Right ventricle myocardium inferior (tissue), 1 donor: ENCODE results near the gene CCDC171. TPM values are rescaled to one million over a fixed set of nuclear protein-coding genes. Genes with fewer than 3 reads are reported as not detected.

ENCODE experiments used
- ATAC-seq: fragments of 200-7000 bp; cut with Tn5 transposase; one replicate; pipeline ENCODE4 v1.9.1; 2020; ENCODE audit warnings: mild to moderate bottlenecking, moderate library complexity
- DNase-seq: peaks from one replicate; pipeline ENCODE4 v3.0.0; 2021; ENCODE audit errors: missing footprints
- intact Hi-C: fragments of 100-400 bp; cut with DNase I; formaldehyde crosslinking; loops from one replicate; pipeline ENCODE4 v1.11.0; 2022
- total RNA-seq: library from RNA; stranded (reverse); fragmentation: NEBNext Ultra II Directional; extraction: Animal tissue kit (Norgen Biotek cat#: 25700); gene quantifications from one replicate; pipeline ENCODE4 v1.2.1, GENCODE V29; 2021
- donor health status: DM: no; HTN: yes; CAD: no; lungs with severe emphysema.

Gene CCDC171
- total RNA-seq, 1 donor from 2014 or later = 1.6 TPM

DNA sequence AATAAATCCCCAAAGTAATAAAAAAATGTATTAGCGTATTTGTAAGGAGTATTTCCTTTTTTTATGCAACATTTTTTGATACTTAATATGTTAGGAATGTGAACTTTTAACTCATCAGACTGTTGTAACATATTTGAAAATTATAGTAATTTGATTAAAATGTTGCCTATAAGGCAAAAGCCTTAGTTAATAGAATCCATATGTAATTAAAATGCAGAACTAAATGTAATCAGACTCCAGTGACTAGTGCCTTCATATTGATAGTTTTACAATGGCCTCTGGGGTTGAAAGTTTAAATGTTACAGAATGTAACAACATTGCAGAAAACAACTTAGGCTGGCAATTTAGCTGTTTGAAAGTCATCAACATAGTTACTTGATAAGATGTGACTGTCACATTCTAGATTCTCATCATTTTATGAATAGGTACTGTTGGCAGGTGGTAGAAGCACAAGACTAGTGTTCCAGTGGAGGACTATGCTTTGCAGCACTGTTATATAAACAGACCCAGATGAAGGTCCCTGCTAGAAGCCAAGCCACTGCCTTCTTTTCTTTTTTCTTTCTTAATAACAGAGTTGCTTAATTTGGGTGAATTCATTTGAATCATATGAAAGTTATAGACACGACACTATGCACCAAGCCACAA, 382.9 kb downstream of the CCDC171 start:
- intact Hi-C loops = no loop called here
- ATAC-seq = peak; percentile 27

DNA sequence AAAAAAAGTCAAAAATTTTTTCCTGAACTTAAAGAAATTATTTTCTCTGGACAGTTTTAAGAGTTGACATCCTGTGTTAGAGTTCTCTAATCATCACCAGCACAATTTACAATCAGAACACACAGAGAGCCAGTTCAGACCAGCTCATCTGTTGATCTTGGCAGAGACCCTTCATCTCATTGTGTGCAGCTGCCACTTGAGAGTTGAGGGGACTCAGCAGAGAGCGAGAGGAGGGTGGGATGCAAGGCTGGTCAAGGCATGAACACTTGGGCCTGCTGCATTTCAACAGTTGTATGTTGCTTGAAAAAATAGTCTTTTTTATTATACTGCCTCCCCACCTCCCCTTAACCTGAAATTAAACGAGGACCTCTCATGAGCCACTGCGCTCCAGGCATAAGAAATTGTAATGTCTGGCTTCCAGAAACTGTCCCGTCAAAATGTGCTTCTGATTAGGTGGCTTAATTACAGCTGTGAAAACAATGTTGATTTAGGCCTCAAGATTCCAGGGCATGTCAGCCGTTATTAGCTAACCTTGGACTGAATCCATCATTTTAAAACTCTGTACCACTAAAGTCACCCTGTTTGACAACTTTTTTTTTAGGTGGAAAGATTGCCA, 383.6 kb downstream of the CCDC171 start:
- intact Hi-C loops = no loop called here
- ATAC-seq (peak; percentile 93), DNase-seq (no peak)

More for the DNA sequence above, 382.9 kb downstream of the CCDC171 start:
- no peak for DNase-seq

DNA sequence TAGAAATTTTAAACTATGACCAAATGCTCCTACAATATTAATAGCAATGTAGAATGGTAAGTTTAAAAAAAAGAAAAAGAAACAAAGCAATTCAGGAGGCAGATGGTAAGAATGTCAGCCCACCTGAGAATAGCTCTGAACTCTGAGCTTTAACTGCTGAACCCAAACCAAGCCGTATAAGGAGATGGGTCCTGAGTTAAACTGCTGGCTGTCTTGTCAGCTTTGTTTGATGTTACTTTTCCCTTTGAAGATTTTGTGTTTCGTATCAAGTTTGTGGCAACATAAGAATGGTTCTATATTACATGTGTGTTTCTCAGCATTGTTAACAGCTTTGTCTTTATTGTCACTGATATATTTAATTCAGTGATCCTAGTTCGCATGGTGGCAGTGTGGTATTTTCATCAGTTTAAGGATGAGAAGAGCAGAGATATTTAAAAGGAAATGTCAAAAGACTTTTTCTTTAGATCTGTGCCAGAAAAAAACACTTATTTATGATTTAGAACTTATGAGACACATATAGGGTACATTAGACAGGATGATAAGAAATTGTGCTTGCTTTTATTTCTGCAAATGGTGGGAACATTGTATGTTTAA, 390.1 kb downstream of the CCDC171 start:
- intact Hi-C loops = no loop called here
- DNase-seq = no peak
- no peak for ATAC-seq

DNA sequence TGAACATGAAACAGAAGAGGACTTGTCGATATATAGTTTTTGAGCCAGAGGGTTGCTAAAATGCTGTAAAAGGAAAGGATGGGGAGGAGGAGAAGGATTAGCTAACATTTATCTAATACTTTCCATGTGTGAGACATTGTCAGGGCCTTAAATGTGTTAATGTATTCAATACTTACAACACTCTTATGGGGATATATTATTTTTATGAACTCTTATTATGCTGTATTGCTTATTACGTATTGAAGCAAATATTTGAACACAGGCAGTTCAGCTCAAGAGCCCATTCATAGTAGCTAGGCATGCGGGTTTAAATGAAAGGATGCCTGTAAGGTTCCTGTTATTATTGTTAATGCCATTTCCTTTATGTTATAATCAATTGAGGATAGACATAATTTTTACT, 391.5 kb downstream of the CCDC171 start:
- intact Hi-C loops = no loop called here
- ATAC-seq = no peak
- DNase-seq = no peak

DNA sequence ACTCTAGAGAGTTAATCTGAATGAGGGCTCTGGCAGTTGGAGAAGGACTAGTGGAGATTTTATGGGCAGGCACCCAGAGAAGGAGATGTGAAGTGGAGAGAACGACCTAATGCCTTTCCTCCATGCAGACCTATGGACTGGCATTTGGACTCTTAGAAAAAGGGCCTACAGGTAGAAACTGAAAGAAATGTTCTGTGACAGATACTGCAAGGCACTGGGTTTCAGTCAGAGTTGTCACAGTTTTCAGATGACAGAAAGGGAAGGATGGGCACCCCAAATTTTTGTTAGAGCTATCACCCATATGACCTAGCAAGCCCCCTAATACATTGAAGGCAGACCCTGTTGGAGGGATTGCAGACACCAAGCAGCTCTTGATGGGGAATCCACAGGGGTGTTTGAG, 406.8 kb downstream of the CCDC171 start:
- no peak for ATAC-seq
- intact Hi-C loops = no loop called here
- DNase-seq = no peak

DNA sequence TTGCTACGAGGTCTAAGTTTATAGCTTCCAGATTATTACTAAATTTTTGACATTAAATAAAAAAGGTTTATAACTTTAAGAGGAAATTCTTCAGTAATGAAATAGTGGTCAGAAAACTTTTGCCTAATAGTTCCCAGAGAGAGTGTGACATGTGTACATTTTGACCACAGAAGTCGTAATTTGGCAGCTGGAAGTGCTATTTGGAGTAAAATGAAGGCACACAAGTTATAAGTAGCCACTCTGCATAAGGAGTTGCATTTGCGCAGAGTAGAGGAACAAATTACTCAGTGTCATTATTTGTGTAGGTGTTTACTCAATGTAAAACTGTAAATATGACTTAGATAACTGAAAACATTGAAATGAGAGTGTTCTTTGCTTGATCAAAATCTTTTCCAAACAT, 408.4 kb downstream of the CCDC171 start:
- intact Hi-C loops = no loop called here

DNA sequence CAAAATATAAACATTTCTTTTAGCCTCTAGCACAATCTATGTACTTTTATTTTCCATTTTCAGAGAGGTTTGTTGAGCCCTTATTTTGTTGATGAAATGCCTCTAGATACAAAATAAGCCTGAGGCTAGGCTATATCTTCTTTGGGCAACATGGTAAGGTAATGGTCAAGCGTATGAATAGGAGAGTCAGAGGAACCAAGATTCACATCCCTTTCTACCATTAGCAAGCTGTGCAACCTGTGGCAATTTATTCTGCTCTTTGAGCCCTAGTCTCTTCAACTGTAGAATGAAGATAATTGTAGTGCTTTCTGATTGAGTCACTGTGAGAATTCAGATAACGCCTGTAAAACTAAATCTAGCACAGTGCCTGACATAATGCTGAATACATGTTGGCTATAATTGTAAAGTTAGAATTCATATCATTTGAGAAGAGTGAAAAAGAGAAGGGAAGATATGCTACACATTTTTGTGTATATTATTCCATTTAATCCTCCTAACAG, 412.5 kb downstream of the CCDC171 start:
- no peak for ATAC-seq
- no peak for DNase-seq
- intact Hi-C loops = no loop called here

More for the DNA sequence above, 408.4 kb downstream of the CCDC171 start:
- no peak for DNase-seq
- no peak for ATAC-seq

DNA sequence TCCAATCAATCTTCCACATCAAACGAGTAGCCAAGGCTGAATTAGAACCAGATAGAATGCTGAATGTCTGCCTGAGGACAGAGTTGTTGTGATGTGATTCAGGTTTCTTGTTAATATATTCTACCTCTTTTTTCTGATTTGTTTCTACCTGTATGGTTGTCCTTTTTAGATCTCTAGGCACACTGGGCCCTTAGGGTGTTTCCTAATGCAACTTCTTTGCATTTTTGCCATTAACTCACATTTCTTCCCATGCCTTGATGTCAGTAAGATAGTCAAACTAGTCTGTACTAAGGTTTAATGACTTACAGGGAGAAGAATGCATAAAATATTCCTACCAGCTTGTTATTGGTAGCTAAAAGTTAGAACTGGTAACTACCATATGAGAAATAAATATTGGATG, 413.6 kb downstream of the CCDC171 start:
- intact Hi-C loops = no loop called here
- no peak for DNase-seq
- no peak for ATAC-seq

DNA sequence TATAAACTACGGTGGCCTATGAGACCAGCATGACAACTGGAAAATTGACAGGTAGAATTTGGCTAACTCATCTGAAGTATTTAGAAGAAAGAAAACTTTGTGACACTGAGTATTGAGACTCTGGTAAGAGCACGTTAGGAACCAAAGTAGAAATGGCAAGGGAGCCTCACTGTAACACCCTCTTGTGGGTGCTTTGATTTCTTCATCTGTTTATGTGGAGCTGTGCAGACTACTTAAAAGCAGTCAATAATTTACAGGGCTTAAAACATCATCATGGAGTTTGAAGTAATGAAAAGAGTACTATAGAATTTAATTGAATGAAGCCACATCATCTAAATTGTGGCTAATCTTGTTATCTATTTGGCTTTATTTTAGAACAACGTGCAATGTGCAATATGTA, 414.2 kb downstream of the CCDC171 start:
- intact Hi-C loops = no loop called here
- ATAC-seq (no peak), DNase-seq (no peak)

DNA sequence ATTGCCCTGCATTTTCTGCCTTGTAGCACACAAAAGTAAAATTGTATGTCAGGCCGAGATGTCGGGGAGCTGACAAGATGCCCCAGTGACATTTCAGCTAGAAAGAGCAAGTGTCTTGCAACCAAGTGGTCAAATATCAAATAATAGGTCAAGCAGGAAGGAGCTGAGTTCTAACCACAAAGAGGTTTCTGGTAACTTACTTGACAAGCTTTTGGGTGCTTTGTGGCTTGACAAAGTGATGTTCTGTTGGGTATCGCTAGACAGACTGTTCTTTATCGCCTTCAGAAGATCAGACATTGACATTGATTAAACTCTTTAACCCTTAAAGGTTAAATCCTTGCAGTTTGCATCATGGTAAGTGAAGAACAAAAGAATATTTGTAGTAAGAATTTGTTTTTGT, 419.9 kb downstream of the CCDC171 start:
- ATAC-seq (no peak), DNase-seq (no peak)
- intact Hi-C loops = no loop called here

DNA sequence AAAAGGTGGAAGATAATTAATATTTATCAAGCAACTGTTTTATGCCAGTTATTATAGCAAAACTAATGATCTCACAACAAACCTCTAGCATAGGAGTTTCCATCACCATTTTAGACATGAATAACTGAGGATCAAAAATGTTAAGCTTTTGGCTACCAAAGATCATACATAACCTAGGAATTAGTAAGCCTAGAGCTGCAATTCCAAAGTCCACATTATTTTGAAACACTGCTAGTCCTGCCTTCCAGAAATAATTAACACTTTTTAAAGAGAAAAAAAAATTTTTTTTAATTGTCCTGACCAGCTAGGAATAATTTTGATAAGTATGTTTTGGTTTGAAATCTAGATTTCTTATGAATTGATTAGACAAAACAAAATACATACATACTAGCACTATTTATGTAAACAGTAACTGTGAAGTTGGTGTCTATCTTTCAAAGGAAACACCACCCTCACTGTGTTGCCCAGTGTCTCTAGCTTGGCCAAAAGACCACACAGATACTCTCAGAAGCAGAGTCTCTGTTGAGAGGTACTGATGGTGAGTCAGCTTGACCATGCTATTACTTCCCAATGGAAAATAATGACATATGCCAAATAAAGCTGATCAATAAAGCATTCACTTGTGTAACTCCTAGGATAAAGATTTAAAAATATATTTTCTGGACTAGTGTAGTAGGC, 422.4 kb downstream of the CCDC171 start:
- no peak for DNase-seq
- intact Hi-C loops = no loop called here
- ATAC-seq = no peak

DNA sequence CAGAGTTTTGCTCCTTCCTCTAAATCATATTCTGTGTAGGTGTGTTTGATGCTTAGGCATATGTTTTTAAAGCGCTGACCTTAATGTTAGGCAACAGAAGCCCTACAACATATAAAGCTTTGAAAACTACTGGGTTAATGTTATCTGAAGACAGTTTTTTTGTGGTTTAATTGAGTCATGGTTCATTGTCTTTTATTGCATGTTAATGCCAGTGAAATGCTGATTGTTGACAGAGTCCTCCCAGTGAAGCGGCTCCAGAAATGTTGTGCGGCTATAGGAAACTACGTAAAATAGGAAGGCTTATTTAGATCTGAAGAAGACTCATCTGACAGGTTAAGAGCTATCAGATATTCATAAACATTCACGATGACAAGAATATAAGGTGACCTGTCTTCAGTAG, 424.6 kb downstream of the CCDC171 start:
- DNase-seq = no peak
- intact Hi-C loops = no loop called here
- ATAC-seq = no peak

DNA sequence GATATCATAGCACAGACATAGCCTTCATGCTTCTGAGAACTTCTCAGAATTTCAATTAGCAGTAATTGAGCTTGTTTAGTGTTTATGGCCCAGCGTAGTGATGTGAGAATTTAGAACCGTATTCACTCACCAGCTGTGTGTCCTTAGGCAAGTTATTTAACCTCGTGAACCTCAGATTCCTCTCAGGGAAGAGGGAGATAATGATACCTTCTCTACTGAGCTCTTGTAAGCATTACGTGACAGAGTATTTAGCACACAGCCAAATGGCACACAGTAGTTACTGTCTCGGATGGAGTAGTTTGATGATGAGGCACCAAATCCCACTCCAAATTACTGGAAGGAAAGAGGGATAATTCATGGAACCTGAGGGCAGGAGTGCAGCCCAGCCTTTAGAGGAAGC, 429.3 kb downstream of the CCDC171 start:
- ATAC-seq (no peak), DNase-seq (no peak)
- intact Hi-C loops = no loop called here

DNA sequence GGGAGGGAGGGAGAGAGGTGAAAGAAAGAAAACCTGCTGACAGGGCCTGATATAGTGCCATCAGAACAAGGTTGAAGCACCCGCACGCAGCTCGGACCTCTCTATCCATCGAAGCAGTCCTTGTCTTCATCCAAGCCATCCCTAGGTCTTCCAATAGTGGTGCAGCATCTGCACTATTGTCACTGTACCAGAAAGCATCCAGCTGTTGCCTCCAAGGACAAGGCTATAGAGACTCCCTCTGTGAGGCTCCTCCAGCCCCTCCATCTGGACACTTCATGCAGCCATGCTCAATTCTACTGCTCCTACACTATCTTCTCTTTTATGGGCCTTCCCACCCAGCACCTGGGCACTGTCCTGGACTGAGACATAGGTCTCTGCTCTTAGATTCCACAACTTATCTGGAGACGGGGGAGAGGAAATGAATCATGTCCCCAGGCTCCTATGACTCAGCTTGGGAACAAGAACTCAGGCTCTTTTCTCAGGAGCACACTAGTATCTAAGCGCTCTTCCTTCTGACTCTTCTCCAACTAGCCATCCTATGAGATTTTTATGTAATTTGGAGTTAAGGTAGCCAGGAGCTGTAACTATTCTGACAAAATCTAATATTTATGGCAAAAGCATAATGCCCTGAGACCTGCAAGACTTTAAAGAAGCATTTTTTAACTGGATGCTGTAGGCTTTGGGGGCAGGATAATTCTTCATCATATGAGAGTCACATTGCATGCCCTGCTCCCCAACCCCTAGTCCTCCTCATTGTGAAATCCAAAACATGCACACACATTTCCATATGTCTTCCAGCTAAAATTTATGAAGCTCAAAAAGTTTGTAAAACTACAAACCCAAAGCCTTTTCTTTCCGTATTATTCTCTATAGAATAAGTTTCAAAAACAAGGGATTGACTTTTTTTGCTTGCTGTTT, 446.8 kb downstream of the CCDC171 start:
- DNase-seq = no peak
- intact Hi-C loops = loop anchor here (10.0 kb wide), 1 partner anchor 135 kb away; no protein-coding TSS in a partner anchor
- ATAC-seq = peak; percentile 91

DNA sequence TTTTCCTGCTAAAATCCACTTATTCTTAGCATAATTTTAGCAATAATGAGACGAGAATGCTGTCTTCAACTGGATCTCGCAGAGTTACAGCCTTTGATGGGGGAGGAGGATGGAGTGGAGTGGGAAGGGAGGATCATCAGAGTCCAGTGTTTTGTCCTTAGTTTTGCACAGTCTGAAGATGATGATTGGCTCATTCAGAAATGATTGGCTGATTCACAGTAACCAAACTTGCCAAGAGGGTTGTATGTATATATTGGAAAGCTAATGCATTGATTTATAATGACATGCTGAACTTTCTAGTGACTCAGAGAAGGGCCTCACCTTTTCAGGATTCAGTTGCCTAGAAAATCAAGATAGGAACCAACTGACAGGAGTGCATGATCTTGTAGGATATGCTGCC, 448.0 kb downstream of the CCDC171 start:
- intact Hi-C loops = no loop called here

DNA sequence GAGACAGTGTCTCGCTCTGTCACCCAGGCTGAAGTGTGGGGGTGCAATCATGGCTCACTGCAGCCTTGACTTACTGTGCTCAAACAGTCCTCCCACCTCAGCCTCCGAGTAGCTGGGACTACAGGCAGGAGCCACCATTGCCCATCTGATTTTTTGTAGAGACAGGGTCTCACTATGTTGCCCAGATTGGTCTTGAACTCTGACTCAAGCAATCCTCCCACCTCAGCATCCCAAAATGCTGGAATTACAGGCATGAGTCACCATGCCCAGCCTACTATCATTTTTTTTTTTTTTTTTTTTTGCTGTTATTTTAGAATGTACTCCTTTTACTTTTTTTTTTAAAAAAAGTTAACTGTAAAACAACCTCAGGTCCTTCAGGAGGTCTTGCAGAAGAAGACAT, 449.0 kb downstream of the CCDC171 start:
- intact Hi-C loops = no loop called here
- no peak for DNase-seq
- ATAC-seq = no peak

More for the DNA sequence above, 448.0 kb downstream of the CCDC171 start:
- DNase-seq (no peak), ATAC-seq (no peak)

DNA sequence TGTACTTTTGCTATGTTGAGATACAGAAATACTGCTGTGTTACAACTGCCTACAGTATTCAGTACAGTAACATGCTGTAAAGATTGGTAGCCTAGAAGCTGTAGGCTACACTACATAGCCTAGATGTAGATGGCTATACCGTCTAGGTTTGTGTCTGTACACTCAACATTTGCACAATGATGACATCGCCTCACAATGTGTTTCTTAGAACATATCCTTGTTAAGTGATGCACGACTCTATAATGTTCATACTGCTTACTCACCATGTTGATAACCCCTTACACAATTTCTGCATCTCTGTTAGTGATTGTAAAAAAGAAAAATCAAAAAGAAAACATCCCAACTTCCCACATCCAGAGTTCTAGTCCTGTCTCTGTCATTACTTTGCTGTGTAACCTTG, 450.0 kb downstream of the CCDC171 start:
- ATAC-seq = no peak
- DNase-seq = no peak
- intact Hi-C loops = no loop called here

DNA sequence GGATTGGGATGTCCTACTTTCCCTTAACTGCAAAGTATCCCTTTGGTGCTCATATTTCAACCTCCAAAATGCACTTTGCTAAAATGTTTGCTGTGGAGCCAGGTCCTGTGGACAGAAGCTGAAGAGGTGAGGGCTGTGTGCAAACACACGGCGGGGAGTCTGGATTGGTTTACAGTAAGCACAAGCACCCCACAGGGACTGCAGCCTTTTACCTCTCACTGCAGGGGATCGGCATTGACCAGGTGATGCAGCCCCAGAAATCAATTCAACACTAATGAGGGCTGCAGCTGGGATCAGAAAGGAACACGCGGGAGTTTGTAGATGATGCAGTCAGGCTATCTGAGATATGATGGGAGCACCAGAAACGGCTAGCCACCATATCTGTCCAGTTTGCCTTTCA, 450.9 kb downstream of the CCDC171 start:
- ATAC-seq (no peak), DNase-seq (no peak)
- intact Hi-C loops = no loop called here

DNA sequence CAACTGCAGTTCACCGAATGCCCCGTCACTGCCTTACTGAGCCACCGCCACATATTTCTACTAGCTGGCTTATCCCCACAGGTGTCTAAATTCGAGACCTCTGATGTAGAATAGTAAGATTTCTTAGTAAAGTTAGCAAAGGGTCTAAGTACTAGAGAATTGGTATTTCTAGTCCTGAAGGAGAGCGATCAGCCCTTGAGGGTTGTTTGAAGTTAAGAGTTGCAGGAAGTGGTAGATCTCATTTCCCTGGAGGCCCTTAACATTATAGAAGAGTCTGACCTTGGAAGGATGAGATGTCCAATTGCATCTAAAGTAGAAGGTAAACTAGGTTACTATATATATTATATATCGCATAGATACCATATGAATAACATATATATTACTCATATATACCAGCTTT, 451.8 kb downstream of the CCDC171 start:
- intact Hi-C loops = no loop called here
- ATAC-seq (no peak), DNase-seq (no peak)
